Naive B cell (primary cell): Measurements from ENCODE around the gene SPACA7. TPM values are rescaled to one million over a fixed set of nuclear protein-coding genes. Genes with fewer than 3 reads are reported as not detected.

ENCODE experiments used
- ATAC-seq, 2 donors: fragments of 150-1000 bp; cut with Tn5 transposase; 2 replicates each; pipeline ENCODE4 v1.10.0; 2021; ENCODE audit warnings: low read depth in 2 of 2, mild to moderate bottlenecking in 2 of 2, moderate library complexity in 2 of 2
- DNase-seq: peaks from one replicate; pipeline ENCODE4 v3.0.0; 2022
- H3K27ac Mint-ChIP-seq, 6 donors: one replicate each; pipeline ENCODE4 v1.8.0; 2020 to 2022; ENCODE audit warnings: mild to moderate bottlenecking in 6 of 6, mixed read lengths in 6 of 6, moderate library complexity in 5 of 6, inconsistent platforms in 2 of 6
- H3K27me3 Mint-ChIP-seq, 3 donors: one replicate each; pipeline ENCODE4 v1.8.0; 2021 to 2022; ENCODE audit warnings: mixed read lengths in 3 of 3, mild to moderate bottlenecking in 1 of 3
- H3K36me3 Mint-ChIP-seq, 2 donors: one replicate each; pipeline ENCODE4 v1.8.0; 2020 to 2022; ENCODE audit warnings: mixed read lengths in 2 of 2, inconsistent platforms in 1 of 2, mild to moderate bottlenecking in 1 of 2
- H3K4me1 Mint-ChIP-seq, 3 donors: one replicate each; pipeline ENCODE4 v1.8.0; 2020 to 2022; ENCODE audit warnings: mixed read lengths in 3 of 3, inconsistent platforms in 1 of 3, mild to moderate bottlenecking in 1 of 3, moderate library complexity in 1 of 3
- H3K4me3 Mint-ChIP-seq, 8 donors: one replicate each; pipeline ENCODE4 v1.8.0; 2020 to 2022; ENCODE audit warnings: mild to moderate bottlenecking in 8 of 8, mixed read lengths in 8 of 8, moderate library complexity in 8 of 8, inconsistent platforms in 2 of 8
- H3K9me3 Mint-ChIP-seq, 7 donors: one replicate each; pipeline ENCODE4 v1.8.0; 2020 to 2022; ENCODE audit warnings: mixed read lengths in 7 of 7, mild to moderate bottlenecking in 5 of 7, inconsistent platforms in 2 of 7, moderate library complexity in 1 of 7
- polyA plus RNA-seq, 6 donors: library from polyadenylated mRNA; unstranded; fragments of 300-500 nt; fragmentation: Illumina TruSeq; gene quantifications; one replicate each; pipeline ENCODE4 v1.2.3, GENCODE V29; 2021; ENCODE audit warnings: low read depth in 6 of 6

SPACA7 gene
- polyA plus RNA-seq, 6 donors from 2014 or later, result not detected

GRCh38 chr13:112448621-112449544, 72.7 kb downstream of the SPACA7 start:
- Mint-ChIP-seq H3K9me3 (no peaks in the 10 kb centered on the region), H3K4me3 (no peak overlapping the region), H3K27me3 (peaks cover 0 to 13% (median 10%) of the 10 kb centered on the region in 3 donors), H3K36me3 (no peaks in the 10 kb centered on the region), H3K27ac (no peak overlapping the region), H3K4me1 (peaks cover 0 to under 1% (median 0%) of the 10 kb centered on the region in 3 donors)
- ATAC-seq (no peak), DNase-seq (no peak)

- Mint-ChIP-seq H3K27me3 (peaks cover 0 to 9% (median 6%) of the 10 kb centered on the region in 3 donors), H3K4me3 (no peak overlapping the region), H3K9me3 (no peaks in the 10 kb centered on the region), H3K27ac (no peak overlapping the region), H3K4me1 (no peaks in the 10 kb centered on the region), H3K36me3 (no peaks in the 10 kb centered on the region)
- DNase-seq (no peak), ATAC-seq (no peak)
Measured at GRCh38 chr13:112449545-112449930, 73.4 kb downstream of the SPACA7 start.

- Mint-ChIP-seq H3K9me3 (no peaks in the 10 kb centered on the region), H3K27ac (no peak overlapping the region), H3K4me3 (no peak overlapping the region), H3K36me3 (no peaks in the 10 kb centered on the region), H3K4me1 (no peaks in the 10 kb centered on the region), H3K27me3 (peaks cover 0 to 9% (median 6%) of the 10 kb centered on the region in 3 donors)
- ATAC-seq (no peak), DNase-seq (no peak)
Measured at GRCh38 chr13:112450118-112450903, 74.2 kb downstream of the SPACA7 start.

- no peak overlapping the region for H3K27ac Mint-ChIP-seq
- no peaks in the 10 kb centered on the region for H3K4me1 Mint-ChIP-seq
- peaks cover 0 to 3% (median 0%) of the 10 kb centered on the region in 7 donors for H3K9me3 Mint-ChIP-seq
- no peaks in the 10 kb centered on the region for H3K36me3 Mint-ChIP-seq
- H3K4me3 Mint-ChIP-seq, result no peak overlapping the region
- no peak for ATAC-seq
- no peak for DNase-seq
- H3K27me3 Mint-ChIP-seq, result peaks cover 0 to 9% (median 7%) of the 10 kb centered on the region in 3 donors
Measured at GRCh38 chr13:112450904-112451240, 74.7 kb downstream of the SPACA7 start.

- no peaks in the 10 kb centered on the region for H3K4me1 Mint-ChIP-seq
- H3K27me3 Mint-ChIP-seq, result peaks cover 0 to 16% (median 9%) of the 10 kb centered on the region in 3 donors
- DNase-seq (no peak), ATAC-seq (no peak)
- peaks cover 0 to 7% (median 4%) of the 10 kb centered on the region in 7 donors for H3K9me3 Mint-ChIP-seq
- H3K4me3 Mint-ChIP-seq, result no peak overlapping the region
- peaks cover 0 to 7% of the 10 kb centered on the region in 2 donors for H3K36me3 Mint-ChIP-seq
- no peak overlapping the region for H3K27ac Mint-ChIP-seq
Measured at GRCh38 chr13:112451512-112452379, 75.6 kb downstream of the SPACA7 start.

- Mint-ChIP-seq H3K27ac (no peak overlapping the region), H3K27me3 (peaks cover 0 to 16% (median under 1%) of the 10 kb centered on the region in 3 donors), H3K4me1 (no peaks in the 10 kb centered on the region), H3K9me3 (peaks cover 0 to 7% (median 4%) of the 10 kb centered on the region in 7 donors), H3K36me3 (peaks cover 0 to 7% of the 10 kb centered on the region in 2 donors), H3K4me3 (no peak overlapping the region)
- ATAC-seq (no peak), DNase-seq (no peak)
Measured at GRCh38 chr13:112452380-112453206, 76.4 kb downstream of the SPACA7 start.

GRCh38 chr13:112453207-112453829, 77.2 kb downstream of the SPACA7 start:
- peaks cover 0 to 16% (median 0%) of the 10 kb centered on the region in 3 donors for H3K27me3 Mint-ChIP-seq
- ATAC-seq (no peak), DNase-seq (no peak)
- H3K36me3 Mint-ChIP-seq, result peaks cover 0 to 7% of the 10 kb centered on the region in 2 donors
- peaks cover 0 to 7% (median 4%) of the 10 kb centered on the region in 7 donors for H3K9me3 Mint-ChIP-seq
- no peak overlapping the region for H3K27ac Mint-ChIP-seq
- H3K4me1 Mint-ChIP-seq, result no peaks in the 10 kb centered on the region
- no peak overlapping the region for H3K4me3 Mint-ChIP-seq

GRCh38 chr13:112453874-112454647, 77.9 kb downstream of the SPACA7 start:
- peaks cover 0 to 15% (median 0%) of the 10 kb centered on the region in 3 donors for H3K27me3 Mint-ChIP-seq
- ATAC-seq, result no peak
- H3K4me1 Mint-ChIP-seq, result no peaks in the 10 kb centered on the region
- DNase-seq, result no peak
- H3K9me3 Mint-ChIP-seq, result peaks cover 4 to 10% (median 7%) of the 10 kb centered on the region in 7 donors
- no peak overlapping the region for H3K27ac Mint-ChIP-seq
- peaks cover 0 to 7% of the 10 kb centered on the region in 2 donors for H3K36me3 Mint-ChIP-seq
- no peak overlapping the region for H3K4me3 Mint-ChIP-seq

- Mint-ChIP-seq H3K9me3 (peaks cover 10 to 17% (median 12%) of the 10 kb centered on the region in 7 donors), H3K27me3 (peaks cover 0 to 13% (median 0%) of the 10 kb centered on the region in 3 donors), H3K4me1 (no peaks in the 10 kb centered on the region), H3K36me3 (peaks cover 3 to 12% of the 10 kb centered on the region in 2 donors), H3K27ac (no peak overlapping the region), H3K4me3 (no peak overlapping the region)
- ATAC-seq (no peak), DNase-seq (no peak)
Measured at GRCh38 chr13:112454648-112455334, 78.6 kb downstream of the SPACA7 start.

GRCh38 chr13:112455476-112456059, 79.4 kb downstream of the SPACA7 start:
- Mint-ChIP-seq H3K4me3 (no peak overlapping the region), H3K9me3 (peaks cover 10 to 22% (median 17%) of the 10 kb centered on the region in 7 donors), H3K36me3 (peaks cover 5 to 16% of the 10 kb centered on the region in 2 donors), H3K4me1 (no peaks in the 10 kb centered on the region), H3K27ac (no peak overlapping the region), H3K27me3 (peaks cover 0 to 15% (median 0%) of the 10 kb centered on the region in 3 donors)
- DNase-seq (no peak), ATAC-seq (no peak)
